ENCODE measurements around the gene EIF3B.

EIF3B gene

GRCh38 chr7:2417981-2418481 lies 63.4 kb downstream of the EIF3B start:
- no peak overlapping the region for H3K4me2 ChIP-seq (ENCODE audit: insufficient read depth, low read length)
- no peaks in the 10 kb centered on the region for H3K9me3 ChIP-seq (ENCODE audit: insufficient read depth, low read length, severe bottlenecking)
- H3K4me3 ChIP-seq (ENCODE audit: low read depth in 1 of 2, low read length in 2 of 2), result no peak overlapping the region
- no peak overlapping the region for H3K9ac ChIP-seq (ENCODE audit: low read depth, low read length)
- no peaks in the 10 kb centered on the region for H3K27me3 ChIP-seq (ENCODE audit: insufficient read depth, low read length, poor library complexity)
- peak; percentile 35; the same call in 1 of the 3 replicates for ATAC-seq (ENCODE audit: insufficient read depth, low read depth)
- no peaks in the 10 kb centered on the region for H3K36me3 ChIP-seq (ENCODE audit: insufficient read depth, low read length)
- peaks cover 9% of the 10 kb centered on the region; the same call in 1 of the 2 replicates for H3K79me2 ChIP-seq (ENCODE audit: insufficient read depth, low read length)
- peaks cover 15% of the 10 kb centered on the region; the same call in 1 of the 2 replicates for H4K20me1 ChIP-seq (ENCODE audit: insufficient read depth, low read length)
- no peak overlapping the region for H2AFZ ChIP-seq (ENCODE audit: low read depth, low read length)
- TF ChIP-seq, protein P1, sequence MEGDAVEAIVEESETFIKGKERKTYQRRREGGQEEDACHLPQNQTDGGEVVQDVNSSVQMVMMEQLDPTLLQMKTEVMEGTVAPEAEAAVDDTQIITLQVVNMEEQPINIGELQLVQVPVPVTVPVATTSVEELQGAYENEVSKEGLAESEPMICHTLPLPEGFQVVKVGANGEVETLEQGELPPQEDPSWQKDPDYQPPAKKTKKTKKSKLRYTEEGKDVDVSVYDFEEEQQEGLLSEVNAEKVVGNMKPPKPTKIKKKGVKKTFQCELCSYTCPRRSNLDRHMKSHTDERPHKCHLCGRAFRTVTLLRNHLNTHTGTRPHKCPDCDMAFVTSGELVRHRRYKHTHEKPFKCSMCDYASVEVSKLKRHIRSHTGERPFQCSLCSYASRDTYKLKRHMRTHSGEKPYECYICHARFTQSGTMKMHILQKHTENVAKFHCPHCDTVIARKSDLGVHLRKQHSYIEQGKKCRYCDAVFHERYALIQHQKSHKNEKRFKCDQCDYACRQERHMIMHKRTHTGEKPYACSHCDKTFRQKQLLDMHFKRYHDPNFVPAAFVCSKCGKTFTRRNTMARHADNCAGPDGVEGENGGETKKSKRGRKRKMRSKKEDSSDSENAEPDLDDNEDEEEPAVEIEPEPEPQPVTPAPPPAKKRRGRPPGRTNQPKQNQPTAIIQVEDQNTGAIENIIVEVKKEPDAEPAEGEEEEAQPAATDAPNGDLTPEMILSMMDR (IDR thresholded peaks at IDR 0.05; ENCODE audit: borderline replicate concordance, extremely low read depth, low read length, poor library complexity, severe bottlenecking), result no peak
- TF ChIP-seq EZH2 (IDR thresholded peaks at IDR 0.05; ENCODE audit: borderline replicate concordance, low read depth, low read length, severe bottlenecking), result no peak
- DNase-seq, result peak; percentile 29
- H3K27ac ChIP-seq (ENCODE audit: low read length), result no peak overlapping the region
- H3K4me1 ChIP-seq (ENCODE audit: insufficient read depth, low read length), result no peaks in the 10 kb centered on the region

- Histone ChIP-seq H3K4me1 (ENCODE audit: insufficient read depth, low read length) (no peaks in the 10 kb centered on the region), H4K20me1 (ENCODE audit: insufficient read depth, low read length) (peaks cover 19% of the 10 kb centered on the region), H3K9me3 (ENCODE audit: insufficient read depth, low read length, severe bottlenecking) (no peaks in the 10 kb centered on the region), H3K9ac (ENCODE audit: low read depth, low read length) (no peak overlapping the region), H3K27ac (ENCODE audit: low read length) (no peak overlapping the region), H3K4me3 (ENCODE audit: low read depth in 1 of 2, low read length in 2 of 2) (no peak overlapping the region), H3K36me3 (ENCODE audit: insufficient read depth, low read length) (no peaks in the 10 kb centered on the region), H2AFZ (ENCODE audit: low read depth, low read length) (no peak overlapping the region), H3K4me2 (ENCODE audit: insufficient read depth, low read length) (no peak overlapping the region), H3K27me3 (ENCODE audit: insufficient read depth, low read length, poor library complexity) (no peaks in the 10 kb centered on the region), H3K79me2 (ENCODE audit: insufficient read depth, low read length) (peaks cover 9% of the 10 kb centered on the region; the same call in 1 of the 2 replicates)
- DNase-seq (no peak), ATAC-seq (ENCODE audit: insufficient read depth, low read depth) (no peak)
- TF ChIP-seq, protein P1 (IDR thresholded peaks at IDR 0.05; ENCODE audit: borderline replicate concordance, extremely low read depth, low read length, poor library complexity, severe bottlenecking), result no peak
- no peak for TF ChIP-seq EZH2 (IDR thresholded peaks at IDR 0.05; ENCODE audit: borderline replicate concordance, low read depth, low read length, severe bottlenecking)
Measured at GRCh38 chr7:2420216-2420933, 65.7 kb downstream of the EIF3B start.

DNA sequence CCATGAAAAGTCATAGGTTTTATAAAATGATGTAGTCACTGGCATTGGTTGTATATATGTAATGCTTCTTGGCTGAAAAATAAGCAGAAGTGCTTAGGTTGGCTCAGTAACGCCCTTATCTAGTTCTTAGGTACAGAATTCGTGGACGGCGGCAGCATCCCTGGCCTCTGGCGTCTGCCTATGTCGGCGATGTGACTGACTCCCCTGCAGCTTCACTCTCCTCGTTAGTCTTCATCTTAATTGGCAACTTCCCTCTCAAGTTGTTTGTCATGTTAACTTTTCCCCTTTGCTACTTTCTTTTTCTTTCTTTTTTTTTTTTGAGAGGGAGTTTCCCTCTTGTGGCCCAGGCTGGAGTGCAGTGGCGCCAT lies 67.3 kb downstream of the EIF3B start:
- Histone ChIP-seq H3K9me3 (ENCODE audit: insufficient read depth, low read length, severe bottlenecking) (no peaks in the 10 kb centered on the region), H3K36me3 (ENCODE audit: insufficient read depth, low read length) (no peaks in the 10 kb centered on the region), H3K79me2 (ENCODE audit: insufficient read depth, low read length) (peaks cover 11% of the 10 kb centered on the region; the same call in 1 of the 2 replicates), H3K27ac (ENCODE audit: low read length) (no peak overlapping the region), H3K9ac (ENCODE audit: low read depth, low read length) (no peak overlapping the region), H4K20me1 (ENCODE audit: insufficient read depth, low read length) (peaks cover 19% of the 10 kb centered on the region), H3K4me1 (ENCODE audit: insufficient read depth, low read length) (no peaks in the 10 kb centered on the region), H3K27me3 (ENCODE audit: insufficient read depth, low read length, poor library complexity) (no peaks in the 10 kb centered on the region), H3K4me2 (ENCODE audit: insufficient read depth, low read length) (no peak overlapping the region), H3K4me3 (ENCODE audit: low read depth in 1 of 2, low read length in 2 of 2) (no peak overlapping the region), H2AFZ (ENCODE audit: low read depth, low read length) (no peak overlapping the region)
- ATAC-seq (ENCODE audit: insufficient read depth, low read depth) (no peak), DNase-seq (no peak)
- TF ChIP-seq EZH2 (IDR thresholded peaks at IDR 0.05; ENCODE audit: borderline replicate concordance, low read depth, low read length, severe bottlenecking), result no peak
- TF ChIP-seq, protein P1 (IDR thresholded peaks at IDR 0.05; ENCODE audit: borderline replicate concordance, extremely low read depth, low read length, poor library complexity, severe bottlenecking), result no peak

All from DND-41 (cell line).